SK-N-MC (cell line): ENCODE data around the gene LHFPL2.

Experiments used
- EZH2 ChIP-seq: fragments of 200-600 bp; sonication (generic); IDR thresholded peaks from one replicate; pipeline ENCODE4 v1.6.1; 2017; ENCODE audit warnings: antibody characterized with exemption
- FOXP2 ChIP-seq: optimal IDR thresholded peaks from 2 replicates; pipeline ENCODE3; 2011; ENCODE audit warnings: mild to moderate bottlenecking, moderate library complexity; ENCODE audit not compliant: insufficient read depth; ENCODE audit errors: extremely low read length, control extremely low read depth

DNA sequence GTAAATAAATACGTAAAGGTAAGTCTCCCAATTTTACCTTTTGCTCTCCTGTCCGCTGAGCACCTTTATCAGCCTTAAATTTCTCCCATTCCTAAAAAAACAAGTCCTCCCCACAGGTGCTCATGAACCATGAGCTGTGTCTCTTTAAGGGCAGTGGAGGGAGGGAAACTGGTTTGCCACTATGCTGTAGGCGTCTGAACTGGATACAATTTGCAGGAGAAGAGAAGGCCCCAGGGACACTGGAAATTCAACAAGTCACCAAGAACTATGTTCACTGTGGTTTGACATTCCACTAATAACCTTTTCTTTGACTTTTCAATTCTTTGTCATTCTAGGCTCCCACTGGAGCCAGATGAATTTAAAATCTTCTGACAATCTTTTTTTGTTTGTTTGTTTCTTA, 72.2 kb downstream of the LHFPL2 start:
- TF ChIP-seq FOXP2, result no peak
- no peak for TF ChIP-seq EZH2
